A549 (cell line): Measurements from ENCODE around the gene MYLK. TPM values are rescaled to one million over a fixed set of nuclear protein-coding genes. Genes with fewer than 3 reads are reported as not detected.
A peak's percentile ranks its signal among the peaks of the same experiment; 100 is the strongest.

Experiments used
- ATAC-seq, 2 experiments: fragments of 200-7000 bp in 1 of 2; fragments of >200 bp in 1 of 2; cut with Nextera tagmentation in 1 of 2; cut with Tn5 transposase in 1 of 2; 3 replicates each; pipeline versions ENCODE4 v1.8.0 to v1.9.1; 2018 to 2020; ENCODE audit warnings: mild to moderate bottlenecking in 1 of 2, moderate library complexity in 1 of 2
- CTCF ChIA-PET: fragments of 300-600 bp; sonication (Branson Sonifier 250); formaldehyde crosslinking; extraction: SDS; loops from one replicate; lab custom pipeline; 2021; ENCODE audit warnings: antibody characterized with exemption, inconsistent platforms; lab: Yijun Ruan, JAX
- POLR2A ChIA-PET: fragments of 350-600 bp; formaldehyde crosslinking; extraction: SDS; loops from one replicate; lab custom pipeline; 2021; ENCODE audit warnings: antibody characterized with exemption, inconsistent platforms; lab: Yijun Ruan, JAX
- DNase-seq, 2 experiments: peaks; one replicate each; pipeline versions ENCODE4 v3.0.0 to v3.0.0-alpha.2; 2011 to 2016; ENCODE audit warnings: low read depth in 1 of 2, low spot score in 1 of 2
- FAIRE-seq: peaks from 2 replicates; lab custom pipeline; 2011; peaks lifted over from hg19 to GRCh38; lab: Jason Lieb, UNC
- H3K27ac ChIP-seq, 2 experiments: fragments of >200 bp; sonication (Bioruptor Twin); formaldehyde crosslinking; 3 replicates each; pipeline ENCODE4 v1.5.1; 2016 to 2017
- H3K4me1 ChIP-seq: fragments of >200 bp; sonication (Bioruptor Twin); formaldehyde crosslinking; 3 replicates; pipeline ENCODE4 v1.6.1; 2016
- H3K4me2 ChIP-seq: fragments of >200 bp; sonication (Bioruptor Twin); formaldehyde crosslinking; 3 replicates; pipeline ENCODE4 v1.6.1; 2016
- H3K4me3 ChIP-seq: fragments of >200 bp; sonication (Bioruptor Twin); formaldehyde crosslinking; 3 replicates; pipeline ENCODE4 v1.5.1; 2016
- H3K9me3 ChIP-seq: fragments of >200 bp; sonication (Bioruptor Twin); formaldehyde crosslinking; 3 replicates; pipeline ENCODE4 v1.6.1; 2016
- BHLHE40 ChIP-seq: IDR thresholded peaks from 2 replicates; pipeline ENCODE4 v1.6.1; 2012; ENCODE audit warnings: low read depth, low read length, inconsistent platforms
- CEBPB ChIP-seq, 2 experiments: fragments of >200 bp in 1 of 2; sonication (Bioruptor Twin) in 1 of 2; formaldehyde crosslinking in 1 of 2; IDR thresholded peaks; 2 replicates each; pipeline ENCODE4 v1.6.1; 2012 to 2016
- CHD4 ChIP-seq: fragments of 200-600 bp; sonication (generic); IDR thresholded peaks from 2 replicates; pipeline ENCODE4 v1.6.1; 2016; ENCODE audit warnings: antibody characterized with exemption, mild to moderate bottlenecking, borderline replicate concordance
- CTCF ChIP-seq: fragments of >200 bp; sonication (Bioruptor Twin); formaldehyde crosslinking; IDR thresholded peaks from 3 replicates; pipeline ENCODE4 v1.5.1; 2016
- EHMT2 ChIP-seq: fragments of 200-600 bp; sonication (generic); IDR thresholded peaks from 2 replicates; pipeline ENCODE4 v1.6.1; 2016; ENCODE audit warnings: antibody characterized with exemption, low read depth, mild to moderate bottlenecking, moderate library complexity
- EP300 ChIP-seq, 2 experiments: fragments of >200 bp; sonication (Bioruptor Twin); formaldehyde crosslinking; IDR thresholded peaks; 2 replicates in 1 of 2; 3 replicates in 1 of 2; pipeline ENCODE4 v1.6.1; 2016 to 2017
- ESRRA ChIP-seq: fragments of 150-350 bp; IDR thresholded peaks from 2 replicates; pipeline ENCODE4 v1.6.1; 2014; ENCODE audit warnings: mild to moderate bottlenecking, low read length, borderline replicate concordance
- HDAC2 ChIP-seq: fragments of 200-600 bp; sonication (generic); IDR thresholded peaks from 2 replicates; pipeline ENCODE4 v1.6.1; 2016
- HES2 ChIP-seq: fragments of >200 bp; sonication (Bioruptor Twin); formaldehyde crosslinking; IDR thresholded peaks from 2 replicates; pipeline ENCODE4 v1.6.1; 2016
- HOXB13 ChIP-seq: fragments of 250-450 bp; sonication (Bioruptor Pico); IDR thresholded peaks from 2 replicates; pipeline ENCODE4 v1.5.0; 2020; ENCODE audit warnings: low read depth, mild to moderate bottlenecking, moderate library complexity
- MYC ChIP-seq: IDR thresholded peaks from 2 replicates; pipeline ENCODE4 v1.6.1; 2012; ENCODE audit warnings: mild to moderate bottlenecking, inconsistent platforms, low read length, improper control_type of control experiment, borderline replicate concordance
- PHF8 ChIP-seq: fragments of 200-600 bp; sonication (generic); IDR thresholded peaks from 2 replicates; pipeline ENCODE4 v1.6.1; 2016; ENCODE audit warnings: low read depth, mild to moderate bottlenecking, antibody characterized with exemption, moderate library complexity, borderline replicate concordance
- POLR2AphosphoS2 ChIP-seq: conservative IDR thresholded peaks from 2 replicates; pipeline ENCODE4 v1.6.1; 2012; ENCODE audit warnings: low read length, improper control_type of control experiment, inconsistent platforms
- RAD21 ChIP-seq, 2 experiments: fragments of >200 bp in 1 of 2; sonication (Bioruptor Twin) in 1 of 2; formaldehyde crosslinking in 1 of 2; IDR thresholded peaks in 1 of 2; conservative IDR thresholded peaks in 1 of 2; 2 replicates in 1 of 2; 3 replicates in 1 of 2; pipeline ENCODE4 v1.6.1; 2012 to 2018; ENCODE audit warnings: inconsistent platforms in 1 of 2
- RCOR1 ChIP-seq: fragments of 150-350 bp; IDR thresholded peaks from 2 replicates; pipeline ENCODE4 v1.6.1; 2014; ENCODE audit warnings: antibody characterized with exemption, low read length, low read depth
- RFX5 ChIP-seq: fragments of 450-650 bp; IDR thresholded peaks from 2 replicates; pipeline ENCODE4 v1.7.1; 2014; ENCODE audit warnings: antibody characterized with exemption, mild to moderate bottlenecking, moderate library complexity
- TP53 ChIP-seq: fragments of 250-450 bp; sonication (Bioruptor Pico); IDR thresholded peaks from 2 replicates; pipeline ENCODE4 v1.5.0; 2021; ENCODE audit warnings: mild to moderate bottlenecking, moderate library complexity
- ZC3H11A ChIP-seq: fragments of 450-650 bp; IDR thresholded peaks from 2 replicates; pipeline ENCODE4 v1.6.1; 2014; ENCODE audit warnings: antibody characterized with exemption, mild to moderate bottlenecking
- WGBS: methylation state at CpG from one replicate; pipeline ENCODE4 v1.1.6; 2017; ENCODE audit errors: missing lambda C conversion rate; 5-methylcytosine and 5-hydroxymethylcytosine counted together
- polyA plus RNA-seq, 4 experiments: library from polyadenylated mRNA; depleted of rRNA in 3 of 4; stranded (reverse); fragments of >200 nt; fragmentation: RNase III in 1 of 4; extraction: RNeasy Plus Mini Kit Qiagen cat#74134 plus additional on column Dnase treatment in 1 of 4; gene quantifications; 2 replicates in 3 of 4; 3 replicates in 1 of 4; pipeline ENCODE4 v1.2.3, GENCODE V29; 2011 to 2017
- TF ChIP-seq, protein P1 (sequence below): fragments of >200 bp; sonication (Bioruptor Twin); formaldehyde crosslinking; IDR thresholded peaks from 3 replicates; pipeline ENCODE4 v1.6.1; 2016
- TF ChIP-seq, protein P2 (sequence below): IDR thresholded peaks from 2 replicates; pipeline ENCODE4 v1.6.1; 2012; ENCODE audit warnings: low read depth, borderline replicate concordance
- TF ChIP-seq, protein P3 (sequence below): fragments of 150-350 bp; IDR thresholded peaks from 2 replicates; pipeline ENCODE4 v1.6.1; 2014; ENCODE audit warnings: low read depth, mild to moderate bottlenecking, low read length
- TF ChIP-seq, protein P4 (sequence below): fragments of 250-450 bp; sonication (Bioruptor Pico); IDR thresholded peaks from 2 replicates; pipeline ENCODE4 v1.5.0; 2020; ENCODE audit warnings: low read depth, mild to moderate bottlenecking, moderate library complexity

MYLK gene
- polyA plus RNA-seq, 2 of the 4 experiments (the other 2 are of a cell fraction): 16.9 to 17.4 TPM

DNA sequence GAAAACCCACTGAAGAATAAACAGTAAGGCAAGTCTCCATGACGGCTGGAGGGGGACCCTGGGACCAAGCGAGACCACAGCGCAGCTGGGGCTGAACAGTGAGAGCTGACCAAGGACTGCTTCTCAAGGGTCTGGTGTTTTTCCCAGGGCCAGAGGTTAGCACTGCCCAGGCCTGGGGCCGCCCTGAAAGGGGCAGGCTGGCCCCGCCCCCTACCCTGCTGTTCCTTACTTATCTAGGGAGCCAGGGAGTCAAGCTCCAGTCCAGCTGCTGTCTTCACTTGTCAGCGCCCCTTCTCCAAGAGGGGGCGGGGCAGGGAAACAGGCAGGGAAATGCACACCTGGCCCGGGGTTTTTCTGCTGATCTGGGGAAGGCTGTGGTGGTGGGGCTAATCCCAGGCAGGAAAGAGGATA is 247.7 kb downstream of the MYLK start:
- ChIA-PET POLR2A (no interaction called here), CTCF (interaction anchor here (0.8 to 1.1 kb wide), 2 partner anchors 18 to 65 kb away, joined by 3 to 4 read pairs; no protein-coding TSS in a partner anchor)
- no peak overlapping the region for H3K27ac ChIP-seq
- no peak for FAIRE-seq
- no peak overlapping the region for H3K4me3 ChIP-seq
- 86% methylated on average over 8 of the region's 8 CpGs for WGBS
- TF ChIP-seq MYC (no peak), ZC3H11A (no peak), CHD4 (no peak), RFX5 (no peak), HES2 (no peak), TP53 (CRISPR knock-in tag) (no peak), EP300 (IDR thresholded peaks at IDR 0.05) (no peak), HOXB13 (CRISPR knock-in tag) (no peak), CEBPB (IDR thresholded peaks at IDR 0.05) (no peak), EHMT2 (no peak), RCOR1 (no peak), HDAC2 (no peak), BHLHE40 (no peak), ESRRA (no peak)
- TF ChIP-seq, protein P1, sequence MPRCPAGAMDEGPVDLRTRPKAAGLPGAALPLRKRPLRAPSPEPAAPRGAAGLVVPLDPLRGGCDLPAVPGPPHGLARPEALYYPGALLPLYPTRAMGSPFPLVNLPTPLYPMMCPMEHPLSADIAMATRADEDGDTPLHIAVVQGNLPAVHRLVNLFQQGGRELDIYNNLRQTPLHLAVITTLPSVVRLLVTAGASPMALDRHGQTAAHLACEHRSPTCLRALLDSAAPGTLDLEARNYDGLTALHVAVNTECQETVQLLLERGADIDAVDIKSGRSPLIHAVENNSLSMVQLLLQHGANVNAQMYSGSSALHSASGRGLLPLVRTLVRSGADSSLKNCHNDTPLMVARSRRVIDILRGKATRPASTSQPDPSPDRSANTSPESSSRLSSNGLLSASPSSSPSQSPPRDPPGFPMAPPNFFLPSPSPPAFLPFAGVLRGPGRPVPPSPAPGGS: no peak
- TF ChIP-seq, protein P2, sequence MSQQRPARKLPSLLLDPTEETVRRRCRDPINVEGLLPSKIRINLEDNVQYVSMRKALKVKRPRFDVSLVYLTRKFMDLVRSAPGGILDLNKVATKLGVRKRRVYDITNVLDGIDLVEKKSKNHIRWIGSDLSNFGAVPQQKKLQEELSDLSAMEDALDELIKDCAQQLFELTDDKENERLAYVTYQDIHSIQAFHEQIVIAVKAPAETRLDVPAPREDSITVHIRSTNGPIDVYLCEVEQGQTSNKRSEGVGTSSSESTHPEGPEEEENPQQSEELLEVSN: no peak
- H3K9me3 ChIP-seq: no peaks in the 10 kb centered on the region
- peaks cover 13% of the 10 kb centered on the region for H3K4me1 ChIP-seq
- H3K4me2 ChIP-seq: no peak overlapping the region
- no peak for DNase-seq
- peak in 1 of 2 experiments; percentile 55; a peak in 3 of 6 replicates for ATAC-seq

GRCh38 chr3:123635717-123636116 is 248.4 kb downstream of the MYLK start:
- H3K4me1 ChIP-seq: peaks cover 13% of the 10 kb centered on the region
- TF ChIP-seq RFX5 (no peak), EHMT2 (no peak), CTCF (no peak), PHF8 (no peak), POLR2AphosphoS2 (no peak), ESRRA (no peak), RAD21 (conservative IDR thresholded peaks at IDR 0.05 in 1 of 2, IDR thresholded peaks at IDR 0.05 in 1 of 2) (no peak), HOXB13 (CRISPR knock-in tag) (no peak), TP53 (CRISPR knock-in tag) (no peak)
- TF ChIP-seq, protein P1: no peak
- TF ChIP-seq, protein P3, sequence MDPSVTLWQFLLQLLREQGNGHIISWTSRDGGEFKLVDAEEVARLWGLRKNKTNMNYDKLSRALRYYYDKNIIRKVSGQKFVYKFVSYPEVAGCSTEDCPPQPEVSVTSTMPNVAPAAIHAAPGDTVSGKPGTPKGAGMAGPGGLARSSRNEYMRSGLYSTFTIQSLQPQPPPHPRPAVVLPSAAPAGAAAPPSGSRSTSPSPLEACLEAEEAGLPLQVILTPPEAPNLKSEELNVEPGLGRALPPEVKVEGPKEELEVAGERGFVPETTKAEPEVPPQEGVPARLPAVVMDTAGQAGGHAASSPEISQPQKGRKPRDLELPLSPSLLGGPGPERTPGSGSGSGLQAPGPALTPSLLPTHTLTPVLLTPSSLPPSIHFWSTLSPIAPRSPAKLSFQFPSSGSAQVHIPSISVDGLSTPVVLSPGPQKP: no peak
- TF ChIP-seq, protein P4, sequence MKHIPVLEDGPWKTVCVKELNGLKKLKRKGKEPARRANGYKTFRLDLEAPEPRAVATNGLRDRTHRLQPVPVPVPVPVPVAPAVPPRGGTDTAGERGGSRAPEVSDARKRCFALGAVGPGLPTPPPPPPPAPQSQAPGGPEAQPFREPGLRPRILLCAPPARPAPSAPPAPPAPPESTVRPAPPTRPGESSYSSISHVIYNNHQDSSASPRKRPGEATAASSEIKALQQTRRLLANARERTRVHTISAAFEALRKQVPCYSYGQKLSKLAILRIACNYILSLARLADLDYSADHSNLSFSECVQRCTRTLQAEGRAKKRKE (CRISPR knock-in tag): no peak
- CTCF ChIA-PET: no interaction called here
- ATAC-seq (no peak), FAIRE-seq (no peak), DNase-seq (no peak)
- no peak overlapping the region for H3K4me2 ChIP-seq
- POLR2A ChIA-PET: no interaction called here
- no peak overlapping the region for H3K27ac ChIP-seq
- no peaks in the 10 kb centered on the region for H3K9me3 ChIP-seq
- no peak overlapping the region for H3K4me3 ChIP-seq
- 72% methylated on average over 4 of the region's 4 CpGs for WGBS
